Peyer's patch (tissue), 4 donors: ENCODE measurements around the gene SPATA9.

Experiments used
- POLR2A ChIP-seq, 2 donors: fragments of 450-650 bp; IDR thresholded peaks; one replicate each; pipeline ENCODE4 v1.5.1; 2017; ENCODE audit warnings: antibody characterized with exemption in 2 of 2, mild to moderate bottlenecking in 2 of 2, moderate library complexity in 2 of 2
- TF ChIP-seq, protein P1 (sequence below), 6 experiments: fragments of 450-650 bp in 4 of 6; fragments of 200-600 bp in 2 of 6; sonication (generic) in 1 of 6; IDR thresholded peaks; one replicate each; pipeline ENCODE4 v1.5.1; 2017 to 2019; ENCODE audit warnings: antibody characterized with exemption in 6 of 6, mild to moderate bottlenecking in 3 of 6, moderate library complexity in 1 of 6

DNA sequence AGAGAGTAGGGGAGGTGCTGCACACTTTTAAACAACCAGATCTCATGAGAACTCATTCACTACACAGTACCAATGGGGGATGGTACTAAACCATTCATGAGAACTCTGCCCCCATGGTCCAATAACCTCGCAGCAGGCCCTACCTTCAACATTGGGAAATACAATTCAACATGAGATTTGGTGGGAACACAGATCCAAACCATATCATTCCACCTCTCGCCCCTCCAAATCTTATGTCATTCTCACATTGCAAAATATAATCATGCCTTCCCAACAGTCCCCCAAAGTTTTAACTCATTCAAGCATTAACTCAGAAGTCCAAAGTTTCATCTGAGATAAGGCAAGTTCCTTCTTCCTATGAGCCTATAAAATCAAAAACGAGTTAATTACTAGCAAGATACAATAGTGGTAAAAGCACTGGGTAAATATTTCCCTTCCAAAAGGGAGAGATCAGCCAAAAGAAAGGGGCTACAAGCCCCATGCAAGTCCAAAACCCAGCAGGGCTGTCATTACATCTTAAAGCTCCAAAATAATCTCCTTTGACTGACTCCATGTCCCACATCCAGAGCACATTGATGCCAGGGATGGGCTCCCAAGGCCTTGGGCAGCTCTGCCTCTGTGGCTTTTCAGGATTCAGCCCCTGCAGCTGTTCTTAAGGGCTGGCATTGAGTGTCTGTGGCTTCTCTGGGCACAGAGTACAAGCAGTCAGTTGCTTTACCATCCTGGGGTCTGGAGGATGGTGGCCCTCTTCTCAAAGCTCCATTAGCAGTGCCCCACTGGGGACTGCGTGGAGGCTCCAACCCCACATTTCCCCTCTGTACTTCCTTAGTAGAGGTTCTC lies 54.6 kb downstream of the SPATA9 start:
- TF ChIP-seq POLR2A (IDR thresholded peaks at IDR 0.05), result no peak
- TF ChIP-seq, protein P1, sequence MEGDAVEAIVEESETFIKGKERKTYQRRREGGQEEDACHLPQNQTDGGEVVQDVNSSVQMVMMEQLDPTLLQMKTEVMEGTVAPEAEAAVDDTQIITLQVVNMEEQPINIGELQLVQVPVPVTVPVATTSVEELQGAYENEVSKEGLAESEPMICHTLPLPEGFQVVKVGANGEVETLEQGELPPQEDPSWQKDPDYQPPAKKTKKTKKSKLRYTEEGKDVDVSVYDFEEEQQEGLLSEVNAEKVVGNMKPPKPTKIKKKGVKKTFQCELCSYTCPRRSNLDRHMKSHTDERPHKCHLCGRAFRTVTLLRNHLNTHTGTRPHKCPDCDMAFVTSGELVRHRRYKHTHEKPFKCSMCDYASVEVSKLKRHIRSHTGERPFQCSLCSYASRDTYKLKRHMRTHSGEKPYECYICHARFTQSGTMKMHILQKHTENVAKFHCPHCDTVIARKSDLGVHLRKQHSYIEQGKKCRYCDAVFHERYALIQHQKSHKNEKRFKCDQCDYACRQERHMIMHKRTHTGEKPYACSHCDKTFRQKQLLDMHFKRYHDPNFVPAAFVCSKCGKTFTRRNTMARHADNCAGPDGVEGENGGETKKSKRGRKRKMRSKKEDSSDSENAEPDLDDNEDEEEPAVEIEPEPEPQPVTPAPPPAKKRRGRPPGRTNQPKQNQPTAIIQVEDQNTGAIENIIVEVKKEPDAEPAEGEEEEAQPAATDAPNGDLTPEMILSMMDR (IDR thresholded peaks at IDR 0.05), result no peak
